Omental fat pad (tissue), 4 donors: ENCODE measurements around the gene PHTF1. TPM values are rescaled to one million over a fixed set of nuclear protein-coding genes. Genes with fewer than 3 reads are reported as not detected.

Experiments
- ATAC-seq: fragments of 150-250 bp; one replicate; pipeline ENCODE4 v1.9.1; 2016; ENCODE audit warnings: mild to moderate bottlenecking, moderate library complexity; ENCODE audit not compliant: low FRiP score
- DNase-seq: peaks from one replicate; pipeline ENCODE4 v3.0.0-alpha.2; 2019; ENCODE audit warnings: low spot score
- total RNA-seq, 4 donors: library from RNA; depleted of rRNA; stranded (reverse); fragments of >200 nt; gene quantifications; one replicate each; pipeline ENCODE4 v1.1.0, GENCODE V29; 2016
- TF ChIP-seq, protein P1 (sequence below), 3 donors: fragments of 450-650 bp; IDR thresholded peaks; one replicate each; pipeline ENCODE4 v1.5.1; 2016 to 2017; ENCODE audit warnings: antibody characterized with exemption in 3 of 3, mild to moderate bottlenecking in 3 of 3, moderate library complexity in 2 of 3

PHTF1 gene
- total RNA-seq, 4 donors from 2014 or later, result 20.5 to 35.6 (median 26.0) TPM

DNA sequence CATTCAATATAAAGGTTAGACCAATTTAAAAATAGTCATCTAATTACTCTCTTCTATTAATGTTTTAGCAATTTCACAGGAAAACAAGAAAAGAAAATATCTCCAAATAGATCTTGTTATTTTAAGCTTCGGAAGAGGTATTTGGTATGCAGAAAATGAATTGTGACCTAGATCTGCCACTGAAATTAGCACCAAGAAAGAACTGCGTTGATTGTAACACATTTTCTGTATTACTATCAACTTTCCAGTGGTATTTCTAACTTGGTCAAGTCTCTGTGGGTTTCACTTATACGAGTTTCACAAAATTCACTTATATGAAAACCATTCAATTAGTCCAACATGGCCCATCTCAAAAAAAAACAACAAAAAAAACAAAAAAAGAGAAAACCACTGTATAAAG is 41.2 kb upstream of the PHTF1 start:
- TF ChIP-seq, protein P1, sequence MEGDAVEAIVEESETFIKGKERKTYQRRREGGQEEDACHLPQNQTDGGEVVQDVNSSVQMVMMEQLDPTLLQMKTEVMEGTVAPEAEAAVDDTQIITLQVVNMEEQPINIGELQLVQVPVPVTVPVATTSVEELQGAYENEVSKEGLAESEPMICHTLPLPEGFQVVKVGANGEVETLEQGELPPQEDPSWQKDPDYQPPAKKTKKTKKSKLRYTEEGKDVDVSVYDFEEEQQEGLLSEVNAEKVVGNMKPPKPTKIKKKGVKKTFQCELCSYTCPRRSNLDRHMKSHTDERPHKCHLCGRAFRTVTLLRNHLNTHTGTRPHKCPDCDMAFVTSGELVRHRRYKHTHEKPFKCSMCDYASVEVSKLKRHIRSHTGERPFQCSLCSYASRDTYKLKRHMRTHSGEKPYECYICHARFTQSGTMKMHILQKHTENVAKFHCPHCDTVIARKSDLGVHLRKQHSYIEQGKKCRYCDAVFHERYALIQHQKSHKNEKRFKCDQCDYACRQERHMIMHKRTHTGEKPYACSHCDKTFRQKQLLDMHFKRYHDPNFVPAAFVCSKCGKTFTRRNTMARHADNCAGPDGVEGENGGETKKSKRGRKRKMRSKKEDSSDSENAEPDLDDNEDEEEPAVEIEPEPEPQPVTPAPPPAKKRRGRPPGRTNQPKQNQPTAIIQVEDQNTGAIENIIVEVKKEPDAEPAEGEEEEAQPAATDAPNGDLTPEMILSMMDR (IDR thresholded peaks at IDR 0.05), result no peak
- ATAC-seq, result no peak
- no peak for DNase-seq

DNA sequence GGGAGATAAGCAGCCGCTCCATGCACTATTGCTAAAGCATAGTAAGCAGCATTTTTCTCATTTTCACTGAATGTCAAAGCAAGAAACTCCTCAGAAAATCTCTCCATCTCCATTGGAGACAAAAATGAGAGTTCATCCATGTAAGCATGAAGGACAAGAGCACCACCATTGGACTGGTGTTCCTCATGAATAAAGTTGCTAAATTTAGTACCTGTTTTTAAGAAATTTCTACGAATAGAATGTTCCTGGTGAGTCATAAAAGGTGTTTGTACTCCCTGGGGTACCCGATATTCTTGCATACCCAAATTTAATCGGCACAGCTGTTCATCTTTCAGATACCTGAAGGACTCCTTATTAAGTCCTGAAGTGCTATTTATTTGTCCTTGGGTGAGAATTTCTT is 38.2 kb upstream of the PHTF1 start:
- DNase-seq, result no peak
- TF ChIP-seq, protein P1 (IDR thresholded peaks at IDR 0.05), result no peak
- ATAC-seq, result no peak

DNA sequence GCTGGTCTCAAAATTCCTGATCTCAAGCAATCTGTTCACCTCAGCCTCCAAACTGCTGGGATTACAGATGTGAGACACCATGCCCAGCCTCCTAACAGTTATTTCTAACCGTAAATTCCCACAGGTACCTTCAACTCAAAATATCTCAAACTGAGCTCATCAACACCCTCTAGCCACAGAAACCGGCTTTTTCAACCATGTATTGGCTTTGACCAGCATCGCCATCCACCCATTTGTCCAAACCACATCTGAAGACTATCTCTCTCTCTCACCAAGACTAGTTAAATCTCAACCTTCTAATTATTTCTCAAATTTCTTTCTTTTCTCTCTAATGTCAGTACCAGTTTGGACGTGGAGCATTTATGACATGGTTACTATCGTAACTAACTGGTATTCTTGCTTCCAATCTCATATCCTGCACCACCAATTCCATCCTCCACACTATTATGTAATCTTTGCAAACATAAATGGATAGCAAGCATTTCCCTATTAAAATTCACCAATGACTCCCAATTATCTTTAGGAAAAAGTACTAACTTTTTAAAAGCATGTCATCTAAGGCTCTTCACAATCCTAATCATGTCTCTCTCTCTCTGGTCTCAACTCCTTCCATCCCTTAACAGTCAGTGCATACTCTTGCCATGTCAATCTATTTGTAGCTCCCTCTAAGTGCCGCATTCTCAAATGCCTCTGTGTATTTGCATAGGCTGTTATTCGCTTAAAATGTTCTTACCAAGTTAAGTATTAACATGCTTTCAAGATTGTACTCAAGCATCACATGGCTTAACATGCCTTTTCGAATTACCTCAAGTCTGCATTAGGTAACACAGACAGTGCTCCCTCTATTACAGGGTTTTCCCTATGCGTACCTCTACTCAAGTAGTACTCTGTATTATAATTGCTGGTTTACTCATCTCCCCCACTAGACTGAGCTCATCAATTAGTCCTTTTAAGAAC is 34.9 kb upstream of the PHTF1 start:
- TF ChIP-seq, protein P1 (IDR thresholded peaks at IDR 0.05), result no peak
- DNase-seq, result no peak
- no peak for ATAC-seq

DNA sequence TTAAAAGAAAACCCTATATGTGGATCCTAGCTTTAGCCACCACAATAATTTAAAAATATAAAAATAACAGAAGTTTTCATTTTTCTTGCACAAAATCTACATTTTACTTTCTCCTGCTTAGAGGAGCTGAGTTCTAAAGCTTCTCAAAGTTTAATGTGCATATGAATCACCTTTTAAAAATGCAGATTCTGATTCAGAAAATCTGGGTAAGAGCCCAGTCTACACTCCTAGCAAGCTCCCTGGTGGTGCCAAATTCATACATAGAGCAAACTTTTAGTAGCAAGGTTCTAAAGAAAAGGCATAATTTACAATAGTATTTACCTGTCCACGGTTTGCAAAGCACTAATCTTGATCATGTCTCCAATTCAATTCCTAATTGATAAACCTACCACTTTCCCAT is 33.7 kb upstream of the PHTF1 start:
- ATAC-seq, result no peak

DNA sequence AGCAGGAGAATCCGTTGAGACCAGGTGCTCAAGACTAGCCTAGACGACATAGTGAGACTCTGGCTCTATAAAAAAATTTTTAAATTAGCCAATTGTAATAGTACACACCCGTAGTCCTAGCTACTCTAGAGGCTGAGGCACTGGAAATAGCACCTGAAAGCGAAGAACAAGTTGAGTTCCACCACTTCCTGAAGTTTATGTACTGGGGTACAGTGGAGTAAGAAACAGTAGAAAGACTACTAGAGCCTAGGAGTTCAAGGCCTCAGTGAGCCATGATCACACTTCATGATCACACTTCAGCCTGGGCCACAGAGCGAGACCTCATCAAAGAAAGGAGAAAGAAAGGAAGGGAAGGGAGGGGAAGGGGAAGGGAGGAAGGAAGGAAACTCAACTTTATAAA is 33.2 kb upstream of the PHTF1 start:
- no peak for ATAC-seq
- DNase-seq, result no peak

More for the DNA sequence above, 33.7 kb upstream of the PHTF1 start:
- TF ChIP-seq, protein P1 (IDR thresholded peaks at IDR 0.05), result no peak
- no peak for DNase-seq

DNA sequence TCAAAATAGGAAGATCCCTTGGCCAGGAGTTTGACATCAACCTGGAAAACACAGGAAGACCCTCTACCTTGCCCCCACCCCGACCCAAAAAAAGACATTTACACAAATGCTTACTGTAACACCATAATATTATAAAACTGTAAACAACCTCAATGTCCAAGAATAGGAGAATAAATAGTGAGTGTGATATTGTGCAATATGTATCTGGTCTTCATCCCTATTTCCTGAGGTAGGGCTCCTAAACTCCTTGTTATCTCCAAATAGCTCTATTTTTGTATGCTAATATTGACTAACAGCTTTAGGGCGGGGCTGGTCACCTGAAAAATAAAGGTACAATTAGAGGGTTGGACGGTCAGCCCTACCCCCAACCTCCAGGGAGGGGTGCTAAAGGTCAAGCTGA is 29.5 kb upstream of the PHTF1 start:
- ATAC-seq (no peak), DNase-seq (no peak)
- TF ChIP-seq, protein P1 (IDR thresholded peaks at IDR 0.05), result no peak

More for the DNA sequence above, 33.2 kb upstream of the PHTF1 start:
- TF ChIP-seq, protein P1 (IDR thresholded peaks at IDR 0.05), result no peak

DNA sequence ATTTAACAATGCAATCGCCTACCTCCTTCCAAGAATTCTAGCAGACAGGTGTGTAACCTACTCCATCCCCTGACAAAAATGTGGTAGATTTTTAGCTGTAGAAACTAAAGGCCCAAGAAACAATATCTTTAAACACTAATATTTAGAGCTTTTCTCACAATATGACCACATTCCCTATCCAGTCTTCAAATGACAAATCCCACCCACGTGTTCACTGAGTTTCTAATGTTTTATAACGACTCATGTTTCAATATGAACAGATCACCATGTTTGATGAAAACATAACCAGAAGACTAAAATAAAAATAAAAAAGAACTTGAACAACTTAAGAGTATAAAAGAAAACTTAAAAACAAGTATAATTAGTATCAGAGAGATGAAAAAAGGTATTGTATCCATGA is 28.4 kb upstream of the PHTF1 start:
- TF ChIP-seq, protein P1 (IDR thresholded peaks at IDR 0.05), result no peak
- no peak for ATAC-seq
- DNase-seq, result no peak
